Hair follicular keratinocyte (primary cell): ENCODE results near the gene ADAM22. TPM values are rescaled to one million over a fixed set of nuclear protein-coding genes. Genes with fewer than 3 reads are reported as not detected.

Experiments used
- total RNA-seq: library from RNA; depleted of rRNA; stranded (reverse); fragments of >200 nt; gene quantifications from 2 replicates; pipeline ENCODE4 v1.2.3, GENCODE V29; 2015

The ADAM22 gene, protein sequence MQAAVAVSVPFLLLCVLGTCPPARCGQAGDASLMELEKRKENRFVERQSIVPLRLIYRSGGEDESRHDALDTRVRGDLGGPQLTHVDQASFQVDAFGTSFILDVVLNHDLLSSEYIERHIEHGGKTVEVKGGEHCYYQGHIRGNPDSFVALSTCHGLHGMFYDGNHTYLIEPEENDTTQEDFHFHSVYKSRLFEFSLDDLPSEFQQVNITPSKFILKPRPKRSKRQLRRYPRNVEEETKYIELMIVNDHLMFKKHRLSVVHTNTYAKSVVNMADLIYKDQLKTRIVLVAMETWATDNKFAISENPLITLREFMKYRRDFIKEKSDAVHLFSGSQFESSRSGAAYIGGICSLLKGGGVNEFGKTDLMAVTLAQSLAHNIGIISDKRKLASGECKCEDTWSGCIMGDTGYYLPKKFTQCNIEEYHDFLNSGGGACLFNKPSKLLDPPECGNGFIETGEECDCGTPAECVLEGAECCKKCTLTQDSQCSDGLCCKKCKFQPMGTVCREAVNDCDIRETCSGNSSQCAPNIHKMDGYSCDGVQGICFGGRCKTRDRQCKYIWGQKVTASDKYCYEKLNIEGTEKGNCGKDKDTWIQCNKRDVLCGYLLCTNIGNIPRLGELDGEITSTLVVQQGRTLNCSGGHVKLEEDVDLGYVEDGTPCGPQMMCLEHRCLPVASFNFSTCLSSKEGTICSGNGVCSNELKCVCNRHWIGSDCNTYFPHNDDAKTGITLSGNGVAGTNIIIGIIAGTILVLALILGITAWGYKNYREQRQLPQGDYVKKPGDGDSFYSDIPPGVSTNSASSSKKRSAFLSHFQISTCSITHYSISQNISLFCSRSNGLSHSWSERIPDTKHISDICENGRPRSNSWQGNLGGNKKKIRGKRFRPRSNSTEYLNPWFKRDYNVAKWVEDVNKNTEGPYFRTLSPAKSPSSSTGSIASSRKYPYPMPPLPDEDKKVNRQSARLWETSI
- not detected in 2 replicates for total RNA-seq

GRCh38 chr7:87933953-87934698, at the start of gene ADAM22:
Gene ADAM22, plus strand, starts transcription at chr7:87934251. Its CDS starts 215 bp downstream, at chr7:87934466.

DNA sequence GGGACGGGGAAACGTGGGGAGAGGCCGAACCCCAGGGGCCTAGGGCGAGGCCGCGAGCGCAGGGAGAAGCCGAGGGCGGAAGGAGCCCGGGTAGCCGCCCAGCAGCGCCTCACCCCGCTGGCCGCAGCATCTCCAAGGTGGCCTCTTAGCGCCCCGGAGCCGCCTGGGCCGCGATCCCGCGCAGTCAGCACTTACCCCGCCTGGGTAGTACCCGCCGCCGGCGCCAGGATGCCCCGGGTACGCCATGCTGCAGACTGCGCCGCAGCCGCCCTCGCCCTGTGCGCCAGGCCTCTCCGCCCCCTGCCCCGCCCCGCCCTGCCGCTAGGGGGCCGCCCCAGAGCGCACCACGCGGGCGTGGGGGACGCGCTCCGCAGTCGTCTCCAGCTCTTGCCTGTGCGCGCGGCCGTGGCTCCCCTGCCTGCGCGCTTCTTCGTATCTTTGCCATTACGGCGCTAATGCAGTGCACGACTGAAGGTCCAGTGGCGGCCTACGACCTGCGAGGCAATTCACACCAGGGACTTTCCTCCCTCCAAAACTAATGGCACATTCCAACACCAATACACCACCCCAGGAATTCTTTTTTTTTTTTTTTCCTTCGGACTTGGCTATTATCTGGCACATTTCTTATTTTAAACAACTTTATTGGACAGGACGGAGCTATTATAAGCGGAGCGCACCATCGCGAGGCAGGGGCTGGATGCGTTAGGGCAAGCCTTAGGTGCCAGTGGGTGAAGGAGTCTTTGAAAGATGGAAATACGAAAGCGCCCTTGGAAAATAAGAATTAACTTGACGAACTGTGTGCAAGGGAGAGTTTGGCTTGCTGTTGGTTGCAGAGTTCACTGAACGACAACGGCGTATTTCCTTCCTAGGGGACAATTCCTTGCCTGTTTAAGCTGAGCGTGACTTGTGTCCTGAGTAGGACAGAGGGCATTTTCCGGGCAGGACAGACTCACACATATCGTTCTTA, 286.0 kb downstream of the ADAM22 start, which contains the start of gene SRI:
Gene SRI, minus strand, starts transcription at position 258 of the 967 bp plus-strand sequence. Its CDS starts 12 bp downstream, at position 246.

Other genes with a start within 250 kb of the ADAM22 start
- 6.2 and 20.8 TPM in 2 replicates for gene SLC25A40, start 57.9 kb upstream of the ADAM22 start, total RNA-seq
- gene DBF4, start 57.8 kb upstream of the ADAM22 start, total RNA-seq: 25.6 and 53.3 TPM in 2 replicates